Neural cell (in vitro differentiated cells): ENCODE data around the gene ACSM5.
"Not testable (repeated sequence)": the region's sequence is repeated elsewhere in the genome, so short reads cannot be mapped to it uniquely, and the experiment has no call there.

ENCODE experiments used
- CTCF ChIP-seq: fragments of 450-650 bp; IDR thresholded peaks from 2 replicates; pipeline ENCODE4 v1.5.1; 2014; ENCODE audit warnings: antibody characterized with exemption, mild to moderate bottlenecking, moderate library complexity; ENCODE audit not compliant: poor library complexity, severe bottlenecking
- EP300 ChIP-seq: fragments of 450-650 bp; conservative IDR thresholded peaks from 2 replicates; pipeline ENCODE4 v1.6.1; 2014; ENCODE audit warnings: antibody characterized with exemption, mild to moderate bottlenecking, moderate library complexity; ENCODE audit not compliant: poor library complexity, severe bottlenecking
- EZH2 ChIP-seq: fragments of 200-600, 300-800 bp; shearing (Covaris generic), sonication (generic); IDR thresholded peaks from 2 replicates; pipeline ENCODE4 v1.6.1; 2014; ENCODE audit warnings: antibody characterized with exemption, low read length, borderline replicate concordance, mild to moderate bottlenecking; ENCODE audit not compliant: insufficient read depth, poor library complexity, severe bottlenecking
- MXI1 ChIP-seq: fragments of 450-650 bp; conservative IDR thresholded peaks from 2 replicates; pipeline ENCODE4 v1.6.1; 2014; ENCODE audit warnings: antibody characterized with exemption, mild to moderate bottlenecking; ENCODE audit not compliant: poor library complexity, severe bottlenecking
- POLR2AphosphoS5 ChIP-seq: IDR thresholded peaks from 2 replicates; pipeline ENCODE4 v1.6.1; 2012
- RAD21 ChIP-seq: fragments of 450-650 bp; conservative IDR thresholded peaks from 2 replicates; pipeline ENCODE4 v1.6.1; 2014; ENCODE audit warnings: antibody characterized with exemption, mild to moderate bottlenecking, moderate library complexity
- REST ChIP-seq: IDR thresholded peaks from 2 replicates; pipeline ENCODE4 v1.6.1; 2012; ENCODE audit warnings: borderline replicate concordance
- SMC3 ChIP-seq: fragments of 450-650 bp; conservative IDR thresholded peaks from 2 replicates; pipeline ENCODE4 v1.6.1; 2014; ENCODE audit warnings: antibody characterized with exemption, mild to moderate bottlenecking, moderate library complexity; ENCODE audit not compliant: poor library complexity
- TAF1 ChIP-seq: IDR thresholded peaks from 2 replicates; pipeline ENCODE4 v1.6.1; 2012; ENCODE audit warnings: low read depth

- TF ChIP-seq SMC3, EP300, CTCF, REST, RAD21, MXI1, EZH2, POLR2AphosphoS5, TAF1: not testable (repeated sequence)
Measured at GRCh38 chr16:20459227-20459626, 49.9 kb downstream of the ACSM5 start.
